ENCODE results near the gene SLC35A1.

DNA sequence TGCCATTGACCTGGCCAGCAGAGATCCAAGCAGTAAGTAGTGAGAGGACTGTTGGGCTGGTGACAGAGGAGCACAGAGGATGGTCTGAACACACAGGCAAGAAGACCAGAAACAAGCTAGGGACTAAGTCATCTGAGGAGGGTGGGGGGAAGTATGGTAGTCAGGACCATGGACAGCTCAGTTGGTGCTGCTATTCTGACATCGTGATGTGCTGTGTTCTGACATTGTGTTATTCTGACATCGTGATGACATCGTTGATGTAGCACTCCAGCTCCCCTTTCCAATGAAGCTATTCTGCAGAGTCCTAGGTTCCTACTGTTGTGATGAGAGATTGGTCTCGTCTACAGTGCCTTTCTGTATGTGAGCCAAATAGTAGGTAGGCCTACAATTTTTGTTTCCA is 36.3 kb upstream of the SLC35A1 start:
- no peak for TF ChIP-seq CTCF (IDR thresholded peaks at IDR 0.05; ENCODE audit: poor library complexity, severe bottlenecking)
- no peak for TF ChIP-seq RAD21 (conservative IDR thresholded peaks at IDR 0.05)
- TF ChIP-seq EZH2 (IDR thresholded peaks at IDR 0.05; ENCODE audit: borderline replicate concordance, insufficient read depth, low read length, poor library complexity, severe bottlenecking): no peak
- TF ChIP-seq REST (IDR thresholded peaks at IDR 0.05; ENCODE audit: borderline replicate concordance): no peak
- TF ChIP-seq EP300 (conservative IDR thresholded peaks at IDR 0.05; ENCODE audit: poor library complexity, severe bottlenecking): no peak
- TF ChIP-seq POLR2AphosphoS5 (IDR thresholded peaks at IDR 0.05): no peak
